Measurements from ENCODE around the gene MTHFD2L.
"Not testable (repeated sequence)": the region's sequence is repeated elsewhere in the genome, so short reads cannot be mapped to it uniquely, and the experiment has no call there.

The MTHFD2L gene
- total RNA-seq = 3.7 to 14.2 (median 8.7) reads per million in 17 experiments

DNA sequence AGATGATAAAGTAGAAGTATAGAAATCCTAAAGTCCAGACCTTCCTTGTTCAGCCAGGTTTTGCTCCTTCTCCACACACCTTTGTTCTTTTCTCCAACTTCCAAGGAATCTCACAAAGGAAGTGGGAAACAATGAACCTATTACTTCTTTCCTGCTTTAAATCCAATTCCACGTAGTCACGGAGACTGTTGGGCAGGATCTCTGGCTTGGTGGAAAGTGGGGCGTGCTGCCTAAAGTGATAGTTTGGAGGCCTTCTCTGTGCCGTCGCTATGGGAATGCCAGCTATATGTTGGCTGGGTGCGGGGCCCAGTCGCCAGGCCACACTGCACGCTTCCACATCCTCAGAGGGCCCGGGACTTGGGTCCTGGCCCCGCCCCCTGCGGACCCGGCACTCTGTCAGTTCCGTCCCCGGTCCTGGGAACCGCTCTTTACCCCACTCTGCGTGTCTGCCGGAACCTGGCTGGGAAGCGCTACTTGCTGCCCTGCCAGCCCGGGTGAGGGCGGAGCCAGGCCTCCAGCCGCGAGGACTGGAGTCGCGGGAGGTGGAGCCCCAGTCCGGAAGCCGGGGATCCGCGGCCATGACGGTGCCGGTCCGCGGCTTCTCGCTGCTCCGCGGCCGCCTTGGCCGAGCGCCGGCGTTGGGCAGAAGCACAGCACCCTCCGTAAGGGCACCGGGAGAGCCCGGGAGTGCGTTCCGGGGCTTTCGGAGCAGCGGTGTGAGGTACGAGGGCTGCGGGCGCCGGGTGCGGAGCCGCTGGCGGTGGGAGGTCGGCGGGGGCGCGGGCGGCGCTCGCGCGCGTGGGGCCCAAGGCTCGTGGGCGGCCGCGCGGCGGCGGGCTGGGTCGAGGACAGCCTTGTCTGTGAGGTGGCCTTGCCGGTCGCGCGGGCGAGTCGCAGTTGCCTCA lies at the start of gene MTHFD2L:
TSS of gene MTHFD2L (plus strand) at position 558 of the 905 bp plus-strand sequence. CDS start at position 579, 21 bp downstream.
- DNase-seq = peak; percentile 93 to 97 (median 97)

DNA sequence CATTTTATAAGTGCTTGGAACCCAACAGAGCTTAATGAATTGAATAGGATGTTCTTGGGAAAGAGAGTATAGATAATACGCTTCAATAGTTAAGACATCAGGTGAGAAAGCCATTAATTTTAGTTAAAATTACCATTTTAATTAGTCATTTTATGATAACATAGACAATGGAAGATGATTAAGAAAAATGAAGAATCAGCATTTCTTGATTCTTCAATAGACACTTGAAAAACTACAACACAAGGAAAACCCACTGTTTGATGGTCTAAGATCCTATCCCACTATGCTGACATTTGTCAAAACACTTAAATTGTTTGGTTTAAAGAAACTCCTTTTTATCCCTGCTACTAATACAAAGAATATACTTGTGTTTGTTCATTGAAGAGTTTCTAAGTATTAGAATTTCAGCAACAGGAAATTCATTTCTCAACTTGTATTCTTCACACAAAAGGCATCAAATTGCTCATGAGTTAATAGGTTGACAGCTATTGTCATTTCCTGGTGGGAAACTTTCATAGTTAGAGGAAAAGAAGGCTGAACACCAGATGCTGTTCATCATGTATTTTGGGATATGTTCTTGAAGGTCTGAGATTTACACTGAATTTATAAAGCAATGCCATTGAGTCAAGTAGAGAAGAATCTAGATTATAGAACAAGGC lies 49.3 kb upstream of the MTHFD2L start:
- DNase-seq = no peak

DNA sequence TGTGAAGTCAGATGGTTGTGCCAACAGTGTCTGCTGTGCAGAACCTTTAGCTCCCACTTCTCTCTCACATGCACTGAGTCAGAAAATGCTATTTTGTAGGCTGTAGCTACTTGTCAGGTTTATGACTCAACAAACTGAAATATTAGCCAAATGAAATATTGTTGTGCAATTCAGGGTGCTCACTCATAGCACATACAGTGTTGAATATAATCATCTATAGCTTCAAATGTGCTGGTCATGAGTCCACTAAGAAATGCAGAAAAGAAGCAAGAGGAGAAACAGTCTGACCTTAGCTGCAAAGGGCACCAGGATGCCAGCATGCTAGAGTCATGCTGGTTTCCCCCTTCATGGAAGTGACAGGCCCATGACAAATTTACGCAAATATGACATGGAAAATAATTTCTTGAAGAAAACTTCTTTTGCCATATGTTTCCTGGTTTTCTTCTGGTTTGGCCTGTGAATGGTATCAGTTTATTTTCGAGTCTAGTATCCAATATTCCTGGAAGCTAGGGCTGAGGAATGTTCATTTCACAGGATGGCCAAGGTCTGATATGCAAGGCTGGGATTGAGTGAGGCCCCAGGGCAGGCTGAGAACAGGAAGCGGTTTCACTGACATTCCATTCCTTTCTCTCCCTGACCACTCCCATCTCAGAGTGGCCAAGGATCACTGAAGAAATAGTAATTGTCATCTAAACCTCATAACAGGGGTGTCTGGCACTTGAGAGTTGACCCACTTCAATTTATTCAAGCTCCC lies 48.6 kb upstream of the MTHFD2L start:
- DNase-seq = peak; percentile 70 to 96 (median 84)

DNA sequence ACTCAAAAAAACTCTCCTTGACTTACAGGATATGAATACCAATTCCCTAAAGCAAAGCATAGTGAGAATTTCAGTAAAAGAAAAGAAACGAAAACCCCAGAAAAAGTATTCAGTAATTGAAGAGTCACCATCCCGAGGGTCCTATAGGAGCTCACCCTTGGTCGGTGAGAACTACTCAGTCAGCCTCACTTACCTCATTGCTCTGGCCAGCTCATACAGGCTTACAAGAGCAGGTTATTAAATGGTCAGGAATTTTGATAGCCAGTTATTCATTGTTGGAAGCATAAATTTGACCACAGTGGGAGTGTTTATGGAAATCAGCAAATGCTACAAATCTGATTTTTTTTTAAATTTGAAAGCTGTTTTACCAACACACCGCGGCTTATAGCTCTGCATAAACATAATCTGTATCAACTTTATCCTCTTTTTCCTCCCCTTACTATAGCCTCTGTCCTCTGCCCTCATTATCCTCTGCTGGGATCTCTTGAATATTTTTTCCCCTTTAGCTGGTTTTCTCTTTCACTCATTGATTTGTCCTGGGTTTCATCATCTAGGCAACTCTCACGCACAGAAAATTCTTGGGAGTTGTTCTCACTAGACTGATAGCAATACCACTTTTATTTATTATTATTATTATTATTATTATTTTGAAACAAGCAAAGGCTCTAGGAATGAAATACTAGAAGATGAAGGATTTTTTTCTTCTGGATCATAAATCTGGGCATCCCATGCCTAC lies 47.9 kb upstream of the MTHFD2L start:
- no peak for DNase-seq

DNA sequence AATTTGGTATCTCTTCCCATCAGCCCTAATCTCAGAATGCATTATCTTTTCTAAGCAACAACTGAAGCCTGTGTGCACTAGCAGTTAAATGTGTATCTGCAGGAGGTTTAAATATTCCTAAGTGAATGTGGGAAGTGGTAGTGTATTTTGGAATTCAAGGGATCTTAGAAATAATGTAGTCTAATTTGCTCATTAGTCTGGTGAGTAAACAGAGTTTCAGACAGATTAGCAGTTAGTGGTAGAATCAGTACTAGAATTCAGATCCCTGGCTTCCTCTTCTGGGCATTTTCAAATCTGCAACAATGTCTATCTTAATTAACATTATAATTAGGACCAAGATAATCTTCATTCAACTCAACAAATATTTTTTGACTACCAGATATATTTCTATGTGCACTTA lies 47.2 kb upstream of the MTHFD2L start:
- DNase-seq = no peak

DNA sequence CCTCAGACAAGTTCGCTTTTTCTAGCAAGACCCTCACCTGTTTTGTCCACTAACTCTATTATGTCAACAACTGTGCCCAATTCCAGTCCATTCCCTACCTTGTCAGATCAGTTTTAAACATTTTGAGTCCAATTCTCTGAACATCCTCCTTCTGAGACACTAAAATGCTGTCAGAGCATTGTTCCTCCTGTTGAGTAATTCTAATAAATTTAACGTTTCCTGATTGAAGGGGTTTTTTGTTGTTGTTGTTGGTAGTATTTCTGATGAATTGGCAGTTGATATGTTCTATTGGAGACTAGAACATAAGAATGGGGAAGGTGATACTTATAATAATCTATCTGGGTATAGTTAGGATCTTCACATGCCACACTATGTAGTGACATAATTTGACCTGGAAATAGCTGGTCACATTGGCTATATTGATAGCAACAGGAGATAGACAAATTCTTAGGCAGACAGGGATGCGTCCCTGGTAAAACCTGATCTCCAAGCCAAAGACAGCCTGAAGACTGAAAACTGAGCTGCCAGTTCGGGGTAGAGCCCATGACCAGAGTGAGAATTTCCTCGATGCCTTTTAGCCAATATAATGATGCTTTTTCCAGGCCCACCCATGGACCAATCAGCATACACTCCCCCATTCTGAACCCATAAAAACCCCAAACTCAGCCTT lies 46.5 kb upstream of the MTHFD2L start:
- no peak for DNase-seq

DNA sequence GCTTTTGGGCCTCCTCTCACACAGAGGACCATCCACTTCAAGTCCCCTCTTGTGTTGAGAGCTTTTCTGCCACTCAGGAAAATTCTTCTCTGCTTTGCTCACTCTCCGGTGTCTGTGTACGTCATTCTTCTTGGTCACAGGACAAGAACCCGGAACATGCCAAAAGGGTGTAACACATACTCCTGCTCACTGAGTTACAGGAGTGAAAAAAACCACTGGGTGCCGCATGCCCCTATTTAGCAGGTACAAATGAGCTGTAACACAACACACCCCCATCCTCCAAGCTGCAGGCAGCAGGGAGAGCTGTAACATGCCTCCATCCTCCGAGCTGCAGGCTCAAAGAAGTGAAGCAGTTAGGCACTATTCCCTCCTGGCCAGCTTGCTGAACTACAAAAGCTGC lies 45.9 kb upstream of the MTHFD2L start:
- no peak for DNase-seq

DNA sequence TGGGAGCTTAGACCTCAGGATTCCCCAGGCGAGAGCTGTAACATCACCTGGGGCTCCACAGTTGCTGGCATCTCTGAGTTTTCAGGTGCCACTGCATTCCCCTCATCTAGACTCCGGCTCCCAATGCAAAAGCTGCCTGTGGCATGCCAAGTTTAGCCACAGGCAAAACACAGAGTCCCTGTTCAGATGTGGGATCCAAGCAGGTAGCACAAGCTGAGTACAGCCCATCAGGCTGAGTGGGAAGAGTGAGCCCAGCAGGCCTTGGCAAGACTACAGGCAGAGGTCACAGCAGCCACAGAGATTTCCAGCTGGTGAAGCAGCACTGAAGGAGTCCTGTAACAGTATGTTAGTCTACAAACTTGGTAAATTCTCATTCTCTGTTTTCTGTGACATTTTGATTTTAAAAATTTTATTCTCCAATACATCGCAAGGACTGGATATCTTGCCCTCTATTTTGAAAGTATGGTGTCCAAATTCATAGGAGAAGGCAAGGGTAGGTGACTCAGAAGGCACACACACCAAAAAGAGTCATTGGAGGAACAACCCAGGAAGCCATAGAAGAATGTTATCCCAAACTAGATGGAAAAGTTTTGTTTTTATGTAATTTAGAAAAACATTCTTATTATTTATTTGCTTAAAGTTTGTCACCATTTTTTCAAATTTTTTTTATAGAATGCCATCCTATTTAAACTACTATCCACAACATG lies 45.4 kb upstream of the MTHFD2L start:
- DNase-seq = no peak

DNA sequence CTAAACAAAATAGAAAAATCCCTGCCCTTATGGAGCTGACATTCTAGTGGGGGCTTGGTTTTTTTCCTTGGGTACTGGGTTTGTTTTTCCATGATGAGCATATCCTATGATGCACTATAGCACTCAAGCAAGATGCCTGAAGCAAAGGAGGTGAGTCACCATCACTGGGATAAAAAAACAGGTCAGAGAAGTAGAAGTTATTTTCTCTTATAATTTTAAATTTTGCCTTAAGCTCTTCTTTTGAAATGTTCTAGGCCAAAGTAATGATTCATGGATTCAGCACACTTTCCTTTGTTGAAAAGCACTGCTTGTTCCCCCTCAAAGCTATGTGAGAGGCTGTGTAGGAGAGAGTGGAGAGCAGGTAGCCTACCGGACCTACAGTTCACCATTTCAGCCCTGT lies 43.7 kb upstream of the MTHFD2L start:
- DNase-seq = no peak

DNA sequence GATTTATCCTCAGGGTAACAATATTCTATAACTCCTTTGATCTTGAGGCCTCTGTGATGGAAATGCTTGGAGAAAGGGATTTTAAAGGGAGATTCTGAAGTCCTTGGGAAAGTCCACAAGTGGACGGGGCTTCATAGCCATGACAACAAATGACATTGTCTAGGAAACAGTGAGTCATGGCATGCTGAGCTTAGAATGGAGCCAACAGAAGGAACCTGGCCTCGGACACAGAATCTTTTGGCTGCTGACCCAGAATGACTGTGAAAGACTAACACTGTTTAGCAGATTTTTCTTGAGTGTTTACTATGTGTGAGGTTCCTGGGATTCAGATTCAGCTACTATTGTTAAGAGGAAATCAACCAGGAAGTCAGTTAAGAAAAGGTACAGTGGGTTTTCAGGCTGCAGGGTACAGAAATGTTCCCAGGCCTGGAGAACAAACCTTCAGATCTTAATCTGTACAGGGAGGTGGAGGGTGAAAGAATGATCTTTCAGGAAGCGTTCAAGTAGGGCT lies 40.8 kb upstream of the MTHFD2L start:
- peak; percentile 48 to 72 (median 54) for DNase-seq

DNA sequence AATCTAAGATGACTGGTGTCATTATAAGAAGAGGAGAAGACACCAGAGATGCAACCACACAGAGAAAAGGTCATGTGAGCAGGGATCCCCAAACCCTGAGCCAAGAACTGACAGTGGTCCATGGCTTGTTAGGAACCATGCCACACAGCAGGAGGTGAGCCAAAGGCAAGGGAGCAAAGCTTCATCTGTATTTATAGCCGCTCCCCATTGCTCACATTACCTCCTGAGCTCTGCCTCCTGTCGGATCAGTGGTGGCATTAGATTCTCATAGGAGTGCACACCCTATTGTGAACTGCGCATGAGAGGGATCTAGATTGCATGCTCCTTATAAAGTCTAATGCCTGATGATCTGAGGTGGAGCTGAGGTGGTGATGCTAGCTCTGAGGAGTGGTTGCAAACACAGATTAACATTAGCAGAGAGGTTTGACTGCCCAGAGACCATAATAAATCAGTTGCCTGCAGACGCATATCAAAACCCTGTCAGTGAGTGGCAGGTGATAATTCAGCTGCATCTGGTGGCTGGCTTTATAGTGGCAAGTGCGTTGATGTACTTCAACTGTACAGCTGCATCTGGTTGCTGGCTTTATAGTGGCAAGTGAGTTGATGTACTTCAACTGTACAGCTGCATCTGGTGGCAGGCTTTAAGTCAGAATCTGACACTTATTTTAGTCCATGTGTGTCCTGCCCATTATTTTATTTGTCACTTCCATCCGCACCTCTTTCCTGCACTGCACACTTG lies 39.1 kb upstream of the MTHFD2L start:
- DNase-seq = no peak

DNA sequence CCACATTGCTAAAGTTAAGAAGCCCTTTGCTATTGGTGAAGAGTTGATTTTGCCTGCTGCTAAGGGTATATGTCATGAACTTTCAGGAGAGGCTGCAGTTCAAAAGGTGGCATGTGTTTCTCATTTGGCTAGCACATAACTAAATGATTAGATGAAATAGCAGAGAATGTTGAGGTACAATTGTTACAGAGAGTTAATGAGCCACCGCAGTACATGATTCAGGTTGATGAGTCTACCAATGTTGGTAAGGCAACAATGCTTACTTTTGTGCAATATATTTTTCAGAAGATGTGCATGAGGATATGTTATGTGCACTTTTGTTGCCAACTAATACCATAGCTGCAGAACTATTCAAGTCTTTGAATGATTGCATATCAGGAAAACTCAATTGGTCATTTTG lies 37.8 kb upstream of the MTHFD2L start:
- DNase-seq = no peak

DNA sequence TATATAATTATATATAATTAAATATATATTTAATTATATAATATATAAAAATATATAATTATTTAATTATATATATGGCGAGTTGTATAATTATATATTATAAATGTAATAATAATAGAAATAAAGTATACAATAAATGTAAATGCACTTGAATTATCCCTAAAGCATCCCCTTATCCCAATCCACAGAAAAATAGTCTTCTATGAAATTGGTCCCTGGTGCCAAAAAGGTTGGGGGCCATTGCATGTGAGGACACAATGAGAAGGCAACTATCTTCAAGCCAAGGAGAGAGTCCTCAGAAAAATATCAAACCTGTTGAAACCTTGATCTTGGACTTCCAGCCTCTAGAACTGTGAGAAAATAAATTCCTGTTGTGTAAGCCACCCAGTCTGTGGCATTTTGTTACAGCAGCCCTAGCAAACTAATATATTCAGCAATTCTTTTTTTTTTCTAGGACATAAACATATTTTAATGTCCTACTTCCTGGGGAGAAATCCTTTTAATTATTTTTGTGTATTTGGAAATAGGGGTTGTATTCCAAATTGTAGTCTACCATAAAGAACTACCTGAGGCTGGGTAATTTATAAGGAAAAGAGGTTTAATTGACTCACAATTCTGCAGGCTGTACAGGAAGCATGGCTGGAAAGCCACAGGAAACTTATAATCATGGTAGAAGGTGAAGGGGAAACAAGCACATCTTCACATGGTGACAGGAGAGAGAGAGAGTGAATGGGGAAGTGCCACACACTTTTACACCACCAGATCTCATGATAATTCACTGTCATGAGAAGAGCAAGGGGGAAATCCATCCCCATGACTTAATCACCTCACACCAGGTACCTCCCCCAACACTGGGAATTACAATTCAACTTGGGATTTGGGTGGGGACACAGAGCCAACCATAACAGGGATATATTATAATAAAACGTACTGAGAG lies 36.0 kb upstream of the MTHFD2L start:
- DNase-seq = no peak

DNA sequence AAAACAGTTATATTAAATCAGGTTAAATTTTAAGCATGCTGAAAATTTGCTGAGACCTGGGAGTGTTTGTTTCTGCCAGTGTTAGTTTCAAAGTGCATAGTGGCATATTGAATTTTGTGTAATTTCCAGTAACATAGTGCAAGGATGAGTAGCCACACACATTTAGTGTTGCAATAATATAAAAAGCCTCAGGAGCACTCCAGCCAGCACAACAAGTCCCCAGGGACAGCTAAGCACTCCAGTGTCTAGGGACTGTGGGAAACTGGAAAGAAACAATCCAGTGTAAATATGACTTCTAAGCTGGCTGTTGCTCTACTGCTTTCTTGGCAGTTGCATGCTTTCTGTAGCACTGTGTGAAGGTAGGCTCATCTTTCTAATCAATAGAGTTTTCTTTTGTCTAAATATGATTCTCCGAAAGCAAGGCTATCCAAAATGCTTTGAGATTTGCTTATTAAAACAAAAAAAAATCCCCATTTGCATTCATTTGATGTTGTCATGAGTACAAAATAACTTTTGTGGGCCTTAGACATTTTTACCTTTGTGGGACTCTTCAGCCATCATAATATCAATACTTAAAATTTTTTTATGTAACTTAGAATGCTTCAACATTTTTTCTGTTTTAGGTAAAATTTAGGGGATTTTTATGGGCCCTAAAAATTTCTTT lies 34.7 kb upstream of the MTHFD2L start:
- no peak for DNase-seq

DNA sequence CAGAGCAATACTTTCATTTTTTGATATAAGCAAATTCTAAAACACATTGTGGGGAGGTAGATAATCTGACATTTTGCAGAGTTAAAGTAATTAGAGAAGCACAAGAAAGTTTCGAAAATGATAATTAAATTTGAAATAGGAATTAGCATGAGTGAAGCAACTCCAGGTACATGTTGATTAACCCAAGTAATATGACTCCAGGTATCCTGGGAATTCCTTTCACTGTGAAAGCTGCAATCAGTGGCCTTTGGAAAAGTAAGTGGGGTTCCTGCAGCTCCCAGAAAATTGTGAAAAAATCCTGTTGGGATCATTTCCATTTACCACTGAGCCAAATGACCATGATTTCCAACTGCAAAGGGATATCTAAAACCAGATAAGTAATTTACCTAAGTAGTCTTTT lies 32.9 kb upstream of the MTHFD2L start:
- no peak for DNase-seq

DNA sequence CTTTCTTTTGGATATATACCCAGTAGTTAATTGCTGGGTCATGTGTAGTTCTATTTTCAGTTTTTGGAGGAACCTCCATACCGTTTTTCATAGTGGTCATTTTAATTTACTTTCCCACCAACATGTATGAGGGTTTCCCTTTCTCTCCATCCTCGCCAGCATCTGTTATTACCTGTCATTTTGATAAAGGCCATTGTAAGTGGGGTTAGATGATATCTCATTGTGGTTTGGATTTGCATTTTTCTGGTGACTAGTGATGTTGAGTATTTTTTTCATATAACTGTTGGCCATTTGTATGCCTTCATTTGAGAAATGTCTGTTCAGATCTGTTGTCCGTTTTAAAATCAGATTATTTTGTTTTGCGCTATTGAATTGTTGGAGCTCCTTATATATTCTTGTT lies 30.2 kb upstream of the MTHFD2L start:
- no peak for DNase-seq

DNA sequence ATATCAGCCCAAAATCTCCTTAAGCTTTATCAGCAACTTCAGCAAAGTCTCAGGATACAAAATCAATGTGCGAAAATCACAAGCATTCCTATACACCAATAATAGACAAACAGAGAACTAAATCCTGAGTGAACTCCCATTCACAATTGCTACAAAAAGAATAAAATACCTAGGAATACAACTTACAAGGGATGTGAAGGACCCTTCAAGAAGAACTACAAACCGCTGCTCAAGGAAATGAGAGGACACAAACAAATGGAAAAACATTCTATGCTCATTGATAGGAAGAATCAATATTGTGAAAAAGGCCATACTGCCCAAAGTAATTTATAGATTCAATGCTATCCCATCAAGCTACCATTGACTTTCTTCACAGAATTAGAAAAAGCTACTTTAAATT lies 27.1 kb upstream of the MTHFD2L start:
- DNase-seq = not testable (repeated sequence)

DNA sequence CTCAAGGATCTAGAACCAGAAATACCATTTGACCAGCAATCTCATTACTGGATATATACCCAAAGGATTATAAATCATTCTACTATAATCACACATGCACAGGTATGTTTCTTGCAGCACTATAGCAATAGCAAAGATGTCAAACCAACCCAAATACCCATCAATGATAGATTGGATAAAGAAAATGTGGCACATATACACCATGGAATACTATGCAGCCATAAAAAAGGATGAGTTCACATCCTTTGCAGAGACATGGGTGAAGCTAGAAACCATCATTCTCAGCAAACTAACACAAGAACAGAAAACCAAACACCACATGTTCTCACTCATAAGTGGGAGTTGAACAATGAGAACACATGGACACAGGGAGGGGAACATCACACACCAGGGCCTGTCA lies 25.7 kb upstream of the MTHFD2L start:
- DNase-seq = not testable (repeated sequence)

DNA sequence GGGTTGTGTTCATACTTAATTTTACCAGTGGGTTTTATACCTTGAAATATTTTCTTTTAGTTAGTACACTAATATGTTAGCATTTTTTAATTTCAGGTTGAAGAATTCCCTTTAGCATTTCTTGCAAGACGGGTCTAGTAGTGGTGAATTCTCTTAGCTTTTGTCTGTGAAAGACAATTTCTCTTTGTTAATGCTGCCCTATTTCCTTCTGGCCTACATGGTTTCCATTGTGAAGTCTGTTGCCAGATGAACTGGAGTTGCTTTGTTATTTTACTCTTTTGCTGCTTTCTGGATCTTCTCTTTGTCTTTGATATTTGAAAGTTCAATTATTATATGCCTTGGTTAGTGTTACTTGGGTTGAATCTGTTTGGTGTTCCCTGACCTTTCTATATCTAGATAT lies 25.0 kb upstream of the MTHFD2L start:
- DNase-seq = no peak

Data from suppressor macrophage (primary cell).